Aorta (tissue), 5 donors: ENCODE measurements around the gene LSR. TPM values are rescaled to one million over a fixed set of nuclear protein-coding genes. Genes with fewer than 3 reads are reported as not detected.

ENCODE experiments used
- ATAC-seq: fragments of 200-7000 bp; cut with Tn5 transposase; one replicate; pipeline ENCODE4 v1.9.1; 2022; ENCODE audit warnings: moderate library complexity; ENCODE audit not compliant: low FRiP score
- DNase-seq, 2 donors: peaks; one replicate each; pipeline ENCODE4 v3.0.0-alpha.2; 2020
- H3K27ac ChIP-seq, 2 donors: one replicate each; pipeline ENCODE4 v1.5.1; 2013; ENCODE audit warnings: low read length in 2 of 2, mild to moderate bottlenecking in 2 of 2, moderate library complexity in 2 of 2, control low read depth in 1 of 2, inconsistent platforms in 1 of 2, low read depth in 1 of 2
- H3K27me3 ChIP-seq, 2 donors: one replicate each; pipeline ENCODE4 v1.6.1; 2013; ENCODE audit warnings: control low read depth in 1 of 2, low read length in 1 of 2, mild to moderate bottlenecking in 1 of 2, moderate library complexity in 1 of 2; ENCODE audit not compliant: insufficient read depth in 2 of 2, control insufficient read depth in 1 of 2
- H3K36me3 ChIP-seq, 2 donors: one replicate each; pipeline ENCODE4 v1.6.1; 2013; ENCODE audit warnings: control low read depth in 1 of 2, low read length in 1 of 2, mild to moderate bottlenecking in 1 of 2; ENCODE audit not compliant: insufficient read depth in 2 of 2, control insufficient read depth in 1 of 2
- H3K4me1 ChIP-seq, 2 donors: one replicate each; pipeline ENCODE4 v1.6.1; 2013; ENCODE audit warnings: low read length in 2 of 2, control low read depth in 1 of 2, mild to moderate bottlenecking in 1 of 2, moderate library complexity in 1 of 2; ENCODE audit not compliant: insufficient read depth in 2 of 2, control insufficient read depth in 1 of 2
- H3K4me3 ChIP-seq, 2 donors: one replicate each; pipeline ENCODE4 v1.5.1; 2013; ENCODE audit warnings: low read length in 2 of 2, control low read depth in 1 of 2, mild to moderate bottlenecking in 1 of 2
- H3K9me3 ChIP-seq: one replicate; pipeline ENCODE4 v1.6.1; 2013; ENCODE audit warnings: mild to moderate bottlenecking, low read length; ENCODE audit not compliant: control insufficient read depth
- WGBS, 2 donors: extraction: QIAGEN DNeasy Blood & Tissue Kit; methylation state at CpG; one replicate each; pipeline ENCODE4 v1.1.7; 2013; 5-methylcytosine and 5-hydroxymethylcytosine counted together
- intact Hi-C, 2 donors: fragments of 100-400 bp; cut with DNase I; formaldehyde crosslinking; loops; one replicate each; pipeline versions ENCODE4 v1.14.2 to v1.15.0; 2022
- polyA plus RNA-seq, 2 donors: library from polyadenylated mRNA; stranded (reverse); fragments of 200-250 nt; gene quantifications; one replicate each; pipeline ENCODE4 v1.2.3, GENCODE V29; 2013
- total RNA-seq, 2 donors: library from RNA; stranded (reverse); fragmentation: NEBNext Ultra II Directional; extraction: Animal tissue kit (Norgen Biotek cat#: 25700); gene quantifications; one replicate each; pipeline ENCODE4 v1.2.1, GENCODE V29; 2021
- donor health status: healthy with polysubstance abuse.
- donor health status: Bipolar disorder and iron deficiency.
- donor health status: DM: no; HTN: no; CAD: no.
- donor health status: DM: no; HTN: no; CAD: no.
- donor health status: DM: yes; HTN: yes; CAD: no.

LSR gene
- total and polyA plus RNA-seq, 4 donors, result 5.8 to 13.1 (median 11.1) TPM

DNA sequence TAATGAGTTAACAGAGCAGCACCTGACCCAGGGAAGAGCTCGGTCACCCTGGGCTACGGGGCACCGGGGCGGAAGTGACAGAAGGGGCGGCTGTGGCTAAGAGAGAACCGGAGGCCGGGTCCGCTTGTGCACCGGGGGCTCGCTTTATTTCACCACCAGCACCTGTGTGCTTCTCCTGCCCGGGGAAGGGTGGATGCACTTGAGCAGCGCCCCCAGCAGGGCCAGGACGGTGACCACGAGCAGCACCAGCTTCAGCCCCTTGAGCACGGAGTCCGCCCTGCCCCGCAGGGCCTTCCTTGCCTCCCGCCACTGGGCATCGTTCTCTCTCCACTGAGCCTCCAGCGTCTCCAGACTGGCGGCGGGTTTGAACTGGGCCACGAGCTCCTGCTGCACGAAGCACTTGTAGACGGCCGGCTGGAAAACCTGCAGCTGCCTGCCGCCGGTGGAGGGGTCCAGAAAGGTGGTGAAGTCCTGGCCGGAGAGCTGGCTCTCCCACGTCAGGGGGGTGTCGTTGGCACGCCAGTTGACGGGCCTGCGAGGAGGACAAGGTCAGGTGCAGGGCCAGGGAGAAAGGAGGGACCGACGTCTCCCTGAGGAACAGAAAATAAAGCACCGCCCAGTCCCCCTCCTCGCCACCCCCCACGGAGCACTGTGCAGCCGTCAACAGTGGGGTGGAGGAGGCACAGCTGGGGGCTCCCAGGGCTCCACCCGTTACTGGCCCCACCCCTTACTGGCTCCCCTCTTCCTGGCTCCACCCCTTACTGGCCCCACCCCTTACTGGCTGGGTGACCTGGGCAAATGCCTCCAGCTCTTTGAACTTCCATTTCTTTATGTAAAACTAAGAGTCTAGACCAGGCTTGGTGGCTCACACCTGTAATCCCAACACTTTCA, 23.9 kb upstream of the LSR start:
- Histone ChIP-seq H3K4me1 (no peaks in the 10 kb centered on the region), H3K27me3 (no peaks in the 10 kb centered on the region), H3K36me3 (no peaks in the 10 kb centered on the region), H3K4me3 (no peak overlapping the region), H3K9me3 (peaks cover 9% of the 10 kb centered on the region), H3K27ac (no peak overlapping the region)
- intact Hi-C loops, result no loop called here
- WGBS, 2 donors, result 37 to 41% methylated on average over 35 to 41 of the region's 41 CpGs
- ATAC-seq (no peak), DNase-seq (no peak)

DNA sequence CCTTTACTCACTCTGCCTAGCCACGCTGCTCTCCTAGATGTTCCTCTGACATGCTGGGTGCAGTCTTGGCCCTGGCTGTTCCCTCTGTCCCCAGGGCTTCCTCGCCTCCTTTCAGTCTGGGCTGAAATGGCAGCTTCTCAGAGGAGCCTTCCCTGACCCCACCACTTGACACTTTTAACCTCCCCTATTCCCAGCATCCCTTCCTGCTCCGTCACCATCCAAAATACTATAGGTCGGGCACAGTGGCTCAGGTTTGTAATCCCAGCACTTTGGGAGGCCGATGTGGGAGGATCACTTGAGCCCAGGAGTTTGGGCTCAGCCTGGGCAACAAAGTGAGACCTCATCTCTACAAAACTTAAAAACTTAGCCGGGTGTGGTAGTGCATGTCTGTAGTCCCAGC, 22.9 kb upstream of the LSR start:
- intact Hi-C loops, result no loop called here
- H3K4me3 ChIP-seq, result no peak overlapping the region
- no peaks in the 10 kb centered on the region for H3K36me3 ChIP-seq
- WGBS, 2 donors, result 82 to 85% methylated on average over 6 of the region's 6 CpGs
- H3K27me3 ChIP-seq, result no peaks in the 10 kb centered on the region
- no peak overlapping the region for H3K27ac ChIP-seq
- no peaks in the 10 kb centered on the region for H3K4me1 ChIP-seq
- no peak for ATAC-seq
- DNase-seq, result peak in 1 of 2 donors; percentile 34
- H3K9me3 ChIP-seq, result peaks cover 6% of the 10 kb centered on the region

- H3K27me3 ChIP-seq, result no peaks in the 10 kb centered on the region
- H3K9me3 ChIP-seq, result peaks cover 6% of the 10 kb centered on the region
- no peak overlapping the region for H3K4me3 ChIP-seq
- ATAC-seq (no peak), DNase-seq (no peak)
- WGBS, 2 donors, result 88 to 90% methylated on average over 5 of the region's 5 CpGs
- no peaks in the 10 kb centered on the region for H3K36me3 ChIP-seq
- H3K27ac ChIP-seq, result no peak overlapping the region
- no peaks in the 10 kb centered on the region for H3K4me1 ChIP-seq
- intact Hi-C loops, result no loop called here
Observed at GRCh38 chr19:35226748-35227147, 22.1 kb upstream of the LSR start.

DNA sequence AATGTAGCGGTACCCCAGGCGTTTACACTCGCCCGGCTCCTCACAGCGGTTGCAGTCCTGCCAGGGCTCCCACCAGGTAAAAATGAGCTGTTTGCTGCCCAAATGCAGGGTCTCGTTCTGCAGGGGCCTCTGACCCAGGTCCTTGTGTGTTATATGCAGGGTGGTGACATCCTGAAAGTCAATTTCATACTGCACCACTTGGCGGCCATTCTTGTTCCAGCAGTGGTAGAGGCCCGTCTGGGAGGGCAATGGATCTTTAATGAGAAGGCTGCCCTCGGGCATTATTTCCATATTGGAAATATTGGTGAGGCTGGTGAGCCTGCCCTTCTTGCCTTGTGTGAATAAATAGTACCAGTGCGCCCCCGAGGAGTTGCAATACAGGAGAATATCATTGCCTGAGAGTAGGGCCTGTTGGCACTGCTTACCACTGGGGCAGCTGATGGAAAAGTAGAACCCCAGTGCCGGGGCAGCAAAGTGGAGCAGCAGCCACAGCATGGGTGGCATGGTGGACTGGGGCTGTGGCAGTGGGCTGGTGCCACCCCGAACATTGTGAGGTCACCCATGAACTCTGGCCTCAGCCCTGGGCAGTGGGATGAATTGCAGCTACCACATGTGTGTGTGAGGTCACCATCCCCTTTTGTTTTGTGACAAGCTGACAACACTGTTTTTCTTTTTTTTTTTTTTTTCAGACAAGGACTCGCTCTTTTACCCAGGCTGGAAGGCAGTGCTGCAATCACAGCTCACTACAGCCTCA, 20.4 kb upstream of the LSR start, which contains the start of gene FAM187B:
Gene FAM187B (minus strand): TSS at position 563 of the 754 bp plus-strand sequence. CDS start 59 bp downstream, at position 504.
- no peak for DNase-seq
- H3K9me3 ChIP-seq, result no peaks in the 10 kb centered on the region
- H3K36me3 ChIP-seq, result no peaks in the 10 kb centered on the region
- WGBS, 2 donors, result 83 to 85% methylated on average over 14 of the region's 14 CpGs
- H3K27me3 ChIP-seq, result peaks cover 0 to 2% of the 10 kb centered on the region in 2 donors
- intact Hi-C loops, result no loop called here
- H3K4me3 ChIP-seq, result no peak within 1 kb of the TSS
- no peaks in the 10 kb centered on the region for H3K4me1 ChIP-seq
- ATAC-seq, result no peak
- no peak within 1 kb of the TSS for H3K27ac ChIP-seq

- DNase-seq, result no peak
- peaks cover 0 to 2% of the 10 kb centered on the region in 2 donors for H3K27me3 ChIP-seq
- intact Hi-C loops, result no loop called here
- H3K27ac ChIP-seq, result no peak overlapping the region
- H3K4me3 ChIP-seq, result no peak overlapping the region
- H3K36me3 ChIP-seq, result no peaks in the 10 kb centered on the region
- ATAC-seq, result no peak
- 92 to 93% methylated on average over 8 of the region's 8 CpGs for WGBS, 2 donors
- H3K9me3 ChIP-seq, result no peaks in the 10 kb centered on the region
- no peaks in the 10 kb centered on the region for H3K4me1 ChIP-seq
Observed at GRCh38 chr19:35229601-35230000, 19.2 kb upstream of the LSR start.

- intact Hi-C loops, result no loop called here
- peaks cover 0 to 2% of the 10 kb centered on the region in 2 donors for H3K27me3 ChIP-seq
- no peak overlapping the region for H3K27ac ChIP-seq
- no peak for ATAC-seq
- no peaks in the 10 kb centered on the region for H3K9me3 ChIP-seq
- no peaks in the 10 kb centered on the region for H3K36me3 ChIP-seq
- 88 to 91% methylated on average over 14 of the region's 14 CpGs for WGBS, 2 donors
- H3K4me1 ChIP-seq, result no peaks in the 10 kb centered on the region
- H3K4me3 ChIP-seq, result no peak overlapping the region
- DNase-seq, result peak in 1 of 2 donors; percentile 47
Observed at GRCh38 chr19:35231956-35232645, 16.7 kb upstream of the LSR start.

GRCh38 chr19:35232912-35233311, 15.9 kb upstream of the LSR start:
- no peak for ATAC-seq
- 64 to 65% methylated on average over 5 of the region's 5 CpGs for WGBS, 2 donors
- H3K4me3 ChIP-seq, result no peak overlapping the region
- H3K27ac ChIP-seq, result no peak overlapping the region
- H3K27me3 ChIP-seq, result peaks cover 0 to 2% of the 10 kb centered on the region in 2 donors
- intact Hi-C loops, result no loop called here
- no peaks in the 10 kb centered on the region for H3K9me3 ChIP-seq
- H3K36me3 ChIP-seq, result no peaks in the 10 kb centered on the region
- DNase-seq, result peak in 1 of 2 donors; percentile 23
- H3K4me1 ChIP-seq, result no peaks in the 10 kb centered on the region

DNA sequence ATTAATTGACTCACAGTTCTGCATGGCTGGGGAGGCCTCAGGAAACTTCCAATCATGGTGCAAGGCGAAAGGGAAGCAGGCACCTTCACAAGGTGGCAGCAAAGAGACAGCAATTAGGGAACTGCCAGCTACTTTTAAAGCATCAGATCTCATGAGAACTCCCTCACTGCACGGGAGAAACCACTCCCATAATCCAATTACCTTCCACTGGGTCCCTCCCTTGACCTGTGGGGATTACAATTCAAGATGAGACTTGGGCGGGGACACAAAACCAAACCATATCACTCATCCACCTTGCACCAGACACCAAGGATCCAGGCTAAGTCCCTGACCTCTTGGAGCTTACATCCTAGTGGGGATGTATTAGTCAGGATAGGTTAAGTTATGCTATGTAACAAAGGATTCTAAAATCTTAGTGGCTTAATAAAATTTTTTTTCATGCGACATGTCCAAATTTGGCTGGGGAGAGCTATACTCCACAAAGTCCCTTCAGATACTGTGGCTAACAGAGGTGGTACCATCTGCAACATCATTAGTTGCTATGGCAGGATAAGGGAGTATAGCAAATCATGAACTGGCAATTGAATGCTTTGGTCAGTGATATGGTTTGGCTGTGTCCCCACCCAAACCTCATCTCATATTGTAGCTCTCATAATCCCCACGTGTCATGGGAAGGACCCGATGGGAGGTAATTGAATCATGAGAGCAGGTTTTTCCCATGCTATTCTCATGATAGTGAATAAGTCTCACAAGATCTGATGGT, 12.0 kb upstream of the LSR start:
- ATAC-seq, result no peak
- Histone ChIP-seq H3K4me3 (no peak overlapping the region), H3K27me3 (peaks cover 0 to 2% of the 10 kb centered on the region in 2 donors), H3K27ac (no peak overlapping the region), H3K4me1 (no peaks in the 10 kb centered on the region), H3K36me3 (no peaks in the 10 kb centered on the region), H3K9me3 (peaks cover 3% of the 10 kb centered on the region)
- 77 to 79% methylated on average over 6 of the region's 6 CpGs for WGBS, 2 donors
- intact Hi-C loops, result no loop called here
- no peak for DNase-seq
